Measurements from ENCODE around the gene ZDHHC22. TPM values are rescaled to one million over a fixed set of nuclear protein-coding genes. Genes with fewer than 3 reads are reported as not detected.

The ZDHHC22 gene
- total and polyA plus RNA-seq, 2 experiments from 2014 or later = 17.6 to 32.1 TPM

DNA sequence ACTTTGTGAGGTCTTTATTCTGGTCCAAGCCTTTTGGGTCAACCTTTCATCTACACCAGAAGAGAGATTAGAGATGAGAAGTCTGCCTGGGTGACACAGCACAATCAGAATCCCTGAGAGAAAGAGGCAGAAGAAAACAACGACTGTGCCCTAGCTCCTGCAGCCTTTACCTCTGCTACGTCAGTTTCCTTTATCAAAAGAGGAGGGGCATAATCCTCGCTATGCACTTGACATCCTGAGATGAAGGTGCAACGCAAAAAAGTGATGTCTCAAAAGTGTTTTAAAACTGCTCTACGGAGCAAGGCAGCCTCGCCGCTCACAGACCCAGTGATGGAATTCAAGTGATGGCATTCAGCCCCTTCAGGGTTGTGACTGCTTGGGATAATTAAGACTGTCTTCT lies 21.7 kb downstream of the ZDHHC22 start:
- no peak overlapping the region for H2AFZ ChIP-seq
- Mint-ChIP-seq H3K9me3 (no peaks in the 10 kb centered on the region), H3K4me3 (no peak overlapping the region), H3K27ac (peak overlapping the region; percentile 73; the same call in 1 of the 2 replicates), H3K36me3 (ENCODE audit: low read depth) (peaks cover 11% of the 10 kb centered on the region), H3K27me3 (ENCODE audit: insufficient read depth, low read depth, poor library complexity) (peaks cover 19% of the 10 kb centered on the region), H3K4me1 (peaks cover 47% of the 10 kb centered on the region)
- H3K4me3 ChIP-seq = no peak overlapping the region
- TF ChIP-seq JUNB (IDR thresholded peaks at IDR 0.05; ENCODE audit: unreplicated experiment) = no peak
- no peak for TF ChIP-seq ZNF114 (CRISPR knock-in tag; IDR thresholded peaks at IDR 0.05)
- no peak for TF ChIP-seq STAT1 (IDR thresholded peaks at IDR 0.05; ENCODE audit: unreplicated experiment)
- no peak for TF ChIP-seq ZNF462 (CRISPR knock-in tag; IDR thresholded peaks at IDR 0.05)
- TF ChIP-seq REST (IDR thresholded peaks at IDR 0.05; ENCODE audit: unreplicated experiment) = no peak
- no peak for TF ChIP-seq ZNF331 (CRISPR knock-in tag; IDR thresholded peaks at IDR 0.05; ENCODE audit: low read depth)
- TF ChIP-seq, protein P1, sequence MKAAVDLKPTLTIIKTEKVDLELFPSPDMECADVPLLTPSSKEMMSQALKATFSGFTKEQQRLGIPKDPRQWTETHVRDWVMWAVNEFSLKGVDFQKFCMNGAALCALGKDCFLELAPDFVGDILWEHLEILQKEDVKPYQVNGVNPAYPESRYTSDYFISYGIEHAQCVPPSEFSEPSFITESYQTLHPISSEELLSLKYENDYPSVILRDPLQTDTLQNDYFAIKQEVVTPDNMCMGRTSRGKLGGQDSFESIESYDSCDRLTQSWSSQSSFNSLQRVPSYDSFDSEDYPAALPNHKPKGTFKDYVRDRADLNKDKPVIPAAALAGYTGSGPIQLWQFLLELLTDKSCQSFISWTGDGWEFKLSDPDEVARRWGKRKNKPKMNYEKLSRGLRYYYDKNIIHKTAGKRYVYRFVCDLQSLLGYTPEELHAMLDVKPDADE (IDR thresholded peaks at IDR 0.05) = no peak
- TF ChIP-seq, protein P2, sequence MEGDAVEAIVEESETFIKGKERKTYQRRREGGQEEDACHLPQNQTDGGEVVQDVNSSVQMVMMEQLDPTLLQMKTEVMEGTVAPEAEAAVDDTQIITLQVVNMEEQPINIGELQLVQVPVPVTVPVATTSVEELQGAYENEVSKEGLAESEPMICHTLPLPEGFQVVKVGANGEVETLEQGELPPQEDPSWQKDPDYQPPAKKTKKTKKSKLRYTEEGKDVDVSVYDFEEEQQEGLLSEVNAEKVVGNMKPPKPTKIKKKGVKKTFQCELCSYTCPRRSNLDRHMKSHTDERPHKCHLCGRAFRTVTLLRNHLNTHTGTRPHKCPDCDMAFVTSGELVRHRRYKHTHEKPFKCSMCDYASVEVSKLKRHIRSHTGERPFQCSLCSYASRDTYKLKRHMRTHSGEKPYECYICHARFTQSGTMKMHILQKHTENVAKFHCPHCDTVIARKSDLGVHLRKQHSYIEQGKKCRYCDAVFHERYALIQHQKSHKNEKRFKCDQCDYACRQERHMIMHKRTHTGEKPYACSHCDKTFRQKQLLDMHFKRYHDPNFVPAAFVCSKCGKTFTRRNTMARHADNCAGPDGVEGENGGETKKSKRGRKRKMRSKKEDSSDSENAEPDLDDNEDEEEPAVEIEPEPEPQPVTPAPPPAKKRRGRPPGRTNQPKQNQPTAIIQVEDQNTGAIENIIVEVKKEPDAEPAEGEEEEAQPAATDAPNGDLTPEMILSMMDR (conservative IDR thresholded peaks at IDR 0.05; ENCODE audit: low read depth in 2 of 2) = no peak
- no peak for TF ChIP-seq NANOG (IDR thresholded peaks at IDR 0.05; ENCODE audit: borderline replicate concordance)
- no peak for TF ChIP-seq EZH2phosphoT487 (IDR thresholded peaks at IDR 0.05; ENCODE audit: unreplicated experiment)
- TF ChIP-seq EZH2 (IDR thresholded peaks at IDR 0.05; ENCODE audit: low read depth, unreplicated experiment) = no peak
- no peak for TF ChIP-seq POLR2AphosphoS5 (IDR thresholded peaks at IDR 0.05; ENCODE audit: low read depth)
- no peak for TF ChIP-seq CREB1 (CRISPR knock-in tag; IDR thresholded peaks at IDR 0.05; ENCODE audit: low read depth)
- DNase-seq (ENCODE audit: low spot score) (no peak), ATAC-seq (no peak)
- H4K20me1 ChIP-seq (replicated peaks; ENCODE audit: insufficient read depth) = no peaks in the 10 kb centered on the region; the same call in none of the 2 replicates
- H3K79me2 ChIP-seq (replicated peaks; ENCODE audit: insufficient read depth) = no peaks in the 10 kb centered on the region
- H3K4me1 ChIP-seq (ENCODE audit: insufficient read depth) = peaks cover 41% of the 10 kb centered on the region
- H3K27me3 ChIP-seq (ENCODE audit: insufficient read depth) = 0 out of 2 replicates have a peak, but pooled peaks cover 5% of the 10 kb centered on the region
- no peak overlapping the region for H3K4me2 ChIP-seq
- no peaks in the 10 kb centered on the region for H3K9me2 ChIP-seq (ENCODE audit: insufficient read depth)
- H3K27ac ChIP-seq (ENCODE audit: low read depth) = peak overlapping the region; percentile 92
- H3K36me3 ChIP-seq (ENCODE audit: insufficient read depth) = peaks cover 4% of the 10 kb centered on the region
- peaks cover 24% of the 10 kb centered on the region for H3F3A ChIP-seq (replicated peaks; ENCODE audit: low read depth)
